ENCODE measurements around the gene EHD2. TPM values are rescaled to one million over a fixed set of nuclear protein-coding genes. Genes with fewer than 3 reads are reported as not detected.

EHD2 gene
- total and polyA plus RNA-seq, 2 of the 13 experiments (the other 11 are each of a cell fraction or from before 2014, with no cell fraction given): 0.09 to 0.28 TPM

- Histone ChIP-seq H3K4me1 (ENCODE audit: insufficient read depth, low read length) (peaks cover 56% of the 10 kb centered on the region), H3K79me2 (ENCODE audit: insufficient read depth, low read length) (no peaks in the 10 kb centered on the region), H3K27me3 (ENCODE audit: control insufficient read depth in 1 of 2, insufficient read depth in 2 of 2, low read length in 2 of 2) (no peaks in the 10 kb centered on the region), H3K4me3 (replicated peaks in 1 of 3; ENCODE audit: insufficient read depth in 1 of 3, low read depth in 2 of 3, low read length in 3 of 3) (no peak overlapping the region; a peak in 1 of 6 replicates), H3K9me3 (ENCODE audit: low read length) (no peaks in the 10 kb centered on the region), H3K36me3 (replicated peaks in 1 of 2; ENCODE audit: control insufficient read depth in 1 of 2, insufficient read depth in 2 of 2, low read length in 2 of 2) (no peaks in the 10 kb centered on the region), H2AFZ (ENCODE audit: low read length) (no peak overlapping the region), H3K4me2 (ENCODE audit: low read depth, low read length) (peak overlapping the region; percentile 18; the same call in 1 of the 2 replicates), H3K9ac (ENCODE audit: insufficient read depth, low read depth, low read length) (no peak overlapping the region), H3K27ac (ENCODE audit: extremely low read length, insufficient read depth, low read length) (no peak overlapping the region), H4K20me1 (ENCODE audit: insufficient read depth, low read length) (no peaks in the 10 kb centered on the region)
- ChIA-PET CTCF (ENCODE audit: low intra/inter-chr PET ratio, low total read pairs) (no interaction called here), POLR2A (no interaction called here)
- ATAC-seq (no peak), DNase-seq (ENCODE audit: low spot score) (no peak), FAIRE-seq (no peak)
- in situ Hi-C loops (cut with HindIII; ENCODE audit: extremely low pct_ligation_motif_present, low pct_unique_long_range_greater_than_20kb): no loop called here
- no TSS peak for BruUV-seq (replicated peaks)
- WGBS (ENCODE audit: low lambda C conversion rate): 92% methylated on average over 27 of the region's 48 CpGs
- intact Hi-C loops (cut with micrococcal nuclease; ENCODE audit: unreplicated experiment): no loop called here
- TF ChIP-seq HOXD1 (CRISPR knock-in tag; IDR thresholded peaks at IDR 0.05) (no peak), ZFP41 (CRISPR knock-in tag; IDR thresholded peaks at IDR 0.05; ENCODE audit: borderline replicate concordance) (no peak), ZNF230 (CRISPR knock-in tag; IDR thresholded peaks at IDR 0.05) (no peak), ZNF282 (IDR thresholded peaks at IDR 0.05; ENCODE audit: partially characterized antibody) (no peak), ZHX2 (IDR thresholded peaks at IDR 0.05; ENCODE audit: low read depth) (no peak), ZHX2 (CRISPR knock-in tag; IDR thresholded peaks at IDR 0.05; ENCODE audit: borderline replicate concordance) (no peak), ZNF687 (CRISPR knock-in tag; IDR thresholded peaks at IDR 0.05) (peak; percentile 61), SP140L (CRISPR knock-in tag; IDR thresholded peaks at IDR 0.05; ENCODE audit: borderline replicate concordance) (no peak), SOX13 (IDR thresholded peaks at IDR 0.05) (no peak), SOX13 (CRISPR knock-in tag; conservative IDR thresholded peaks at IDR 0.05 in 1 of 2, IDR thresholded peaks at IDR 0.05 in 1 of 2) (no peak), ZNF737 (CRISPR knock-in tag; IDR thresholded peaks at IDR 0.05; ENCODE audit: borderline replicate concordance) (no peak), MYC (CRISPR knock-in tag; IDR thresholded peaks at IDR 0.05; ENCODE audit: borderline replicate concordance) (0 out of 2 replicates have a peak, but pooled peaks have one; percentile 15)
- TF ChIP-seq, protein P1, sequence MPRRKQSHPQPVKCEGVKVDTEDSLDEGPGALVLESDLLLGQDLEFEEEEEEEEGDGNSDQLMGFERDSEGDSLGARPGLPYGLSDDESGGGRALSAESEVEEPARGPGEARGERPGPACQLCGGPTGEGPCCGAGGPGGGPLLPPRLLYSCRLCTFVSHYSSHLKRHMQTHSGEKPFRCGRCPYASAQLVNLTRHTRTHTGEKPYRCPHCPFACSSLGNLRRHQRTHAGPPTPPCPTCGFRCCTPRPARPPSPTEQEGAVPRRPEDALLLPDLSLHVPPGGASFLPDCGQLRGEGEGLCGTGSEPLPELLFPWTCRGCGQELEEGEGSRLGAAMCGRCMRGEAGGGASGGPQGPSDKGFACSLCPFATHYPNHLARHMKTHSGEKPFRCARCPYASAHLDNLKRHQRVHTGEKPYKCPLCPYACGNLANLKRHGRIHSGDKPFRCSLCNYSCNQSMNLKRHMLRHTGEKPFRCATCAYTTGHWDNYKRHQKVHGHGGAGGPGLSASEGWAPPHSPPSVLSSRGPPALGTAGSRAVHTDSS (CRISPR knock-in tag; conservative IDR thresholded peaks at IDR 0.05): no peak
Measured at GRCh38 chr19:47725759-47726401, 12.7 kb downstream of the EHD2 start.

All from HepG2 (cell line).